Ascending aorta (tissue), 2 donors: Measurements from ENCODE around the gene LBX1. TPM values are rescaled to one million over a fixed set of nuclear protein-coding genes. Genes with fewer than 3 reads are reported as not detected.

ENCODE experiments used
- DNase-seq, 2 donors: peaks; one replicate each; pipeline ENCODE4 v3.0.0-alpha.2; 2019; ENCODE audit warnings: low spot score in 2 of 2
- H3K27ac ChIP-seq, 2 donors: fragments of 200-600 bp; sonication (generic); one replicate each; pipeline ENCODE4 v1.5.1; 2016 to 2017; ENCODE audit warnings: mild to moderate bottlenecking in 1 of 2
- H3K27me3 ChIP-seq: fragments of 200-600 bp; sonication (generic); one replicate; pipeline ENCODE4 v1.5.1; 2017
- H3K36me3 ChIP-seq, 2 donors: fragments of 200-600 bp; sonication (generic); one replicate each; pipeline ENCODE4 v1.5.1; 2016
- H3K4me1 ChIP-seq, 2 donors: fragments of 200-600 bp; sonication (generic); one replicate each; pipeline ENCODE4 v1.5.1; 2016 to 2017; ENCODE audit warnings: mild to moderate bottlenecking in 1 of 2
- H3K4me3 ChIP-seq, 2 donors: fragments of 200-600 bp; sonication (generic); one replicate each; pipeline ENCODE4 v1.5.1; 2016 to 2017; ENCODE audit warnings: mild to moderate bottlenecking in 1 of 2
- H3K9me3 ChIP-seq, 2 donors: fragments of 200-600 bp; sonication (generic); one replicate each; pipeline ENCODE4 v1.5.1; 2016
- CTCF ChIP-seq, 3 experiments: fragments of 200-600 bp in 2 of 3; fragments of 450-650 bp in 1 of 3; sonication (generic) in 2 of 3; IDR thresholded peaks; one replicate each; pipeline ENCODE4 v1.5.1; 2016 to 2019; ENCODE audit warnings: antibody characterized with exemption in 3 of 3, mild to moderate bottlenecking in 1 of 3, moderate library complexity in 1 of 3
- intact Hi-C: fragments of 100-400 bp; cut with DNase I; formaldehyde crosslinking; loops from one replicate; pipeline ENCODE4 v1.15.1; 2023
- total RNA-seq: library from RNA; depleted of rRNA; stranded (reverse); fragments of >200 nt; gene quantifications from one replicate; pipeline ENCODE4 v1.1.0, GENCODE V29; 2016

LBX1 gene
- total RNA-seq, 1 donor from 2014 or later, result not detected

GRCh38 chr10:101226491-101227428, 2.5 kb downstream of the LBX1 start:
- TF ChIP-seq CTCF (IDR thresholded peaks at IDR 0.05), result no peak

GRCh38 chr10:101225846-101226421, 3.3 kb downstream of the LBX1 start:
- Histone ChIP-seq H3K36me3 (no peaks in the 10 kb centered on the region), H3K4me3 (peak overlapping the region; percentile 29 to 31), H3K4me1 (peaks cover 15 to 50% of the 10 kb centered on the region in 2 donors), H3K27ac (no peak overlapping the region), H3K9me3 (no peaks in the 10 kb centered on the region), H3K27me3 (peaks cover 63% of the 10 kb centered on the region)
- intact Hi-C loops, result no loop called here
- no peak for TF ChIP-seq CTCF (IDR thresholded peaks at IDR 0.05)
- no peak for DNase-seq

More at GRCh38 chr10:101226491-101227428, 2.5 kb downstream of the LBX1 start:
- no peak overlapping the region for H3K27ac ChIP-seq
- no peaks in the 10 kb centered on the region for H3K36me3 ChIP-seq
- no peaks in the 10 kb centered on the region for H3K9me3 ChIP-seq
- peak overlapping the region; percentile 43 to 51 for H3K4me3 ChIP-seq
- DNase-seq, result no peak
- H3K4me1 ChIP-seq, result peaks cover 15 to 50% of the 10 kb centered on the region in 2 donors
- H3K27me3 ChIP-seq, result peaks cover 63% of the 10 kb centered on the region
- intact Hi-C loops, result no loop called here

GRCh38 chr10:101224910-101225823, 4.1 kb downstream of the LBX1 start:
- Histone ChIP-seq H3K27me3 (peaks cover 61% of the 10 kb centered on the region), H3K9me3 (no peaks in the 10 kb centered on the region), H3K4me1 (peaks cover 15 to 49% of the 10 kb centered on the region in 2 donors), H3K27ac (no peak overlapping the region), H3K4me3 (peak overlapping the region; percentile 29 to 31), H3K36me3 (no peaks in the 10 kb centered on the region)
- intact Hi-C loops, result no loop called here
- TF ChIP-seq CTCF (IDR thresholded peaks at IDR 0.05), result no peak
- no peak for DNase-seq

- no peak for TF ChIP-seq CTCF (IDR thresholded peaks at IDR 0.05)
- intact Hi-C loops, result no loop called here
- no peaks in the 10 kb centered on the region for H3K9me3 ChIP-seq
- H3K36me3 ChIP-seq, result no peaks in the 10 kb centered on the region
- H3K4me1 ChIP-seq, result peaks cover 9 to 40% of the 10 kb centered on the region in 2 donors
- H3K27ac ChIP-seq, result no peak overlapping the region
- peak overlapping the region in 1 of 2 donors; percentile 31 for H3K4me3 ChIP-seq
- H3K27me3 ChIP-seq, result peaks cover 53% of the 10 kb centered on the region
- no peak for DNase-seq
Measured at GRCh38 chr10:101224060-101224909, 5.0 kb downstream of the LBX1 start.
